Fibroblast of lung (primary cell): ENCODE results near the gene DOK3.

ENCODE experiments used
- EZH2 ChIP-seq: IDR thresholded peaks from 2 replicates; pipeline ENCODE4 v1.5.1; 2012; ENCODE audit warnings: low read length, control low read depth, mild to moderate bottlenecking; ENCODE audit errors: missing control alignments
- TF ChIP-seq, protein P1 (sequence below), 2 donors: IDR thresholded peaks in 1 of 2; conservative IDR thresholded peaks in 1 of 2; 1 replicate in 1 of 2; 2 replicates in 1 of 2; pipeline ENCODE4 v1.5.1; 2011 to 2012; ENCODE audit warnings: low read length in 2 of 2, control low read depth in 1 of 2, inconsistent platforms in 1 of 2, low read depth in 1 of 2, mild to moderate bottlenecking in 1 of 2

DNA sequence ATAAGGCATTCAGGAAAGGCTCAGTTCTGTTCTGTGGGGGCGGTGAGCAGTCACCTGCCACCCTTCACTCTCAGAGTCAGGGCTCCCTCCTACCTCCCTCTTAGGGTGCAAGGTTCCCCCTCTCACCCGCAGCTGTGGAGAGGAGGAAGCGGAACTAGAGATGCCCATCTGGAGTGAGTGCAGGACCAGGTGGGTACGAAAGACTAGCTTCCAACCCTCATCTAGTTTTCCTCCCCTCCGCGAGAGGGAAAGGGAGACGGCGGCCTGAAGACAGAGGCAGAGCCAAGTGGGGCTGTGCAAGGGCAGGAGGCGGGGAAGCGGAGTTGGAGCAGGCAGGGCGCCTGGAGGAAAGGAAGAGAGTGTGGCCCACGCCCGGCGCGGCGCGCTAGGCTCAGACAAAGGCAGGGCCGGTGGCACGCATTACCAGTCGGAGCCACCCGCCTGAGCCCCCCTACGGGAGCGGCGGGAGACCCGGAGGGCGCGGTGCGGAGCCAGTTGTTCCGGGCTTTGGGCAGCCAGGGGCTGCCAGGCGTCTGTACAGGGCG is 55.7 kb downstream of the DOK3 start:
- TF ChIP-seq, protein P1, sequence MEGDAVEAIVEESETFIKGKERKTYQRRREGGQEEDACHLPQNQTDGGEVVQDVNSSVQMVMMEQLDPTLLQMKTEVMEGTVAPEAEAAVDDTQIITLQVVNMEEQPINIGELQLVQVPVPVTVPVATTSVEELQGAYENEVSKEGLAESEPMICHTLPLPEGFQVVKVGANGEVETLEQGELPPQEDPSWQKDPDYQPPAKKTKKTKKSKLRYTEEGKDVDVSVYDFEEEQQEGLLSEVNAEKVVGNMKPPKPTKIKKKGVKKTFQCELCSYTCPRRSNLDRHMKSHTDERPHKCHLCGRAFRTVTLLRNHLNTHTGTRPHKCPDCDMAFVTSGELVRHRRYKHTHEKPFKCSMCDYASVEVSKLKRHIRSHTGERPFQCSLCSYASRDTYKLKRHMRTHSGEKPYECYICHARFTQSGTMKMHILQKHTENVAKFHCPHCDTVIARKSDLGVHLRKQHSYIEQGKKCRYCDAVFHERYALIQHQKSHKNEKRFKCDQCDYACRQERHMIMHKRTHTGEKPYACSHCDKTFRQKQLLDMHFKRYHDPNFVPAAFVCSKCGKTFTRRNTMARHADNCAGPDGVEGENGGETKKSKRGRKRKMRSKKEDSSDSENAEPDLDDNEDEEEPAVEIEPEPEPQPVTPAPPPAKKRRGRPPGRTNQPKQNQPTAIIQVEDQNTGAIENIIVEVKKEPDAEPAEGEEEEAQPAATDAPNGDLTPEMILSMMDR (conservative IDR thresholded peaks at IDR 0.05 in 1 of 2, IDR thresholded peaks at IDR 0.05 in 1 of 2; ENCODE audit: low read depth in 1 of 2, low read length in 2 of 2) = no peak
- no peak for TF ChIP-seq EZH2
